Mucosa of descending colon (tissue), 3 donors: ENCODE measurements around the gene GPR156. TPM values are rescaled to one million over a fixed set of nuclear protein-coding genes. Genes with fewer than 3 reads are reported as not detected.
"Not testable (repeated sequence)": the region's sequence is repeated elsewhere in the genome, so short reads cannot be mapped to it uniquely, and the experiment has no call there.

Source experiments
- ATAC-seq: fragments of 200-7000 bp; cut with Tn5 transposase; one replicate; pipeline ENCODE4 v1.9.1; 2020; ENCODE audit warnings: mild to moderate bottlenecking, moderate library complexity
- DNase-seq, 3 donors: peaks; one replicate each; pipeline ENCODE4 v3.0.0-alpha.2; 2020
- H3K36me3 ChIP-seq: fragments of 200-600 bp; one replicate; pipeline ENCODE4 v1.8.0; 2021; ENCODE audit warnings: low read depth, mild to moderate bottlenecking
- H3K4me1 ChIP-seq: fragments of 200-600 bp; one replicate; pipeline ENCODE4 v1.8.0; 2021; ENCODE audit warnings: low read depth, mild to moderate bottlenecking
- H3K4me3 ChIP-seq: fragments of 200-600 bp; one replicate; pipeline ENCODE4 v1.8.0; 2021; ENCODE audit warnings: mild to moderate bottlenecking
- H3K9me3 ChIP-seq: fragments of 200-600 bp; one replicate; pipeline ENCODE4 v1.8.0; 2021; ENCODE audit warnings: mild to moderate bottlenecking
- CTCF ChIP-seq: fragments of 200-600 bp; IDR thresholded peaks from one replicate; pipeline ENCODE4 v1.8.0; 2022; ENCODE audit warnings: antibody characterized with exemption, mild to moderate bottlenecking
- intact Hi-C, 2 donors: fragments of 100-400 bp; cut with DNase I in 1 of 2; cut with micrococcal nuclease in 1 of 2; formaldehyde crosslinking; loops; one replicate each; pipeline versions ENCODE4 v1.11.0 to v1.11.1; 2022; cut with DNase I, micrococcal nuclease
- total RNA-seq, 3 donors: library from RNA; stranded (reverse); fragmentation: NEBNext Ultra II Directional in 2 of 3; extraction: Animal tissue kit (Norgen Biotek cat#: 25700) in 2 of 3; gene quantifications; one replicate each; pipeline versions ENCODE4 v1.2.1 to v1.2.4, GENCODE V29; 2021 to 2023
- donor health status: DM: no; HTN: no; CAD: no; lungs with moderate emphysema.
- donor health status: DM: no; HTN: no; CAD: no.
- donor health status: DM: no; HTN: yes; CAD: no.

The GPR156 gene
- total RNA-seq, 3 donors from 2014 or later: 0.34 to 2.7 TPM; not detected in 1

GRCh38 chr3:120244834-120245225 lies 40.2 kb downstream of the GPR156 start:
- TF ChIP-seq CTCF: no peak
- no peaks in the 10 kb centered on the region for H3K9me3 ChIP-seq
- no peaks in the 10 kb centered on the region for H3K36me3 ChIP-seq
- H3K4me3 ChIP-seq: no peak overlapping the region
- intact Hi-C loops: loop anchor here (5.0 to 10.0 kb wide), 4 partner anchors 170 to 312 kb away; no protein-coding TSS in a partner anchor
- no peaks in the 10 kb centered on the region for H3K4me1 ChIP-seq
- DNase-seq (no peak), ATAC-seq (no peak)

- intact Hi-C loops: loop anchor here (5.0 to 10.0 kb wide), 3 partner anchors 175 to 315 kb away; no protein-coding TSS in a partner anchor
- ATAC-seq (no peak), DNase-seq (no peak)
- no peak overlapping the region for H3K4me3 ChIP-seq
- H3K4me1 ChIP-seq: no peaks in the 10 kb centered on the region
- H3K36me3 ChIP-seq: no peaks in the 10 kb centered on the region
- H3K9me3 ChIP-seq: no peaks in the 10 kb centered on the region
- no peak for TF ChIP-seq CTCF
Measured at GRCh38 chr3:120239644-120240043, 45.4 kb downstream of the GPR156 start.

- H3K9me3 ChIP-seq: no peaks in the 10 kb centered on the region
- DNase-seq (no peak), ATAC-seq (no peak)
- H3K4me3 ChIP-seq: no peak overlapping the region
- no peaks in the 10 kb centered on the region for H3K36me3 ChIP-seq
- TF ChIP-seq CTCF: no peak
- no peaks in the 10 kb centered on the region for H3K4me1 ChIP-seq
- intact Hi-C loops: no loop called here
Measured at GRCh38 chr3:120227710-120228347, 57.2 kb downstream of the GPR156 start.

GRCh38 chr3:120224237-120224636 lies 60.8 kb downstream of the GPR156 start:
- no peak for DNase-seq
- no peak for ATAC-seq
- intact Hi-C loops: no loop called here
- no peaks in the 10 kb centered on the region for H3K4me1 ChIP-seq
- H3K9me3 ChIP-seq: no peaks in the 10 kb centered on the region
- H3K36me3 ChIP-seq: no peaks in the 10 kb centered on the region
- no peak overlapping the region for H3K4me3 ChIP-seq
- TF ChIP-seq CTCF: no peak

- no peak for TF ChIP-seq CTCF
- Histone ChIP-seq H3K4me3 (no peak overlapping the region), H3K9me3 (no peaks in the 10 kb centered on the region), H3K36me3 (no peaks in the 10 kb centered on the region), H3K4me1 (no peaks in the 10 kb centered on the region)
- intact Hi-C loops: no loop called here
- ATAC-seq (no peak), DNase-seq (no peak)
Measured at GRCh38 chr3:120218981-120219380, 66.0 kb downstream of the GPR156 start.

GRCh38 chr3:120216633-120217032 lies 68.4 kb downstream of the GPR156 start:
- H3K4me3 ChIP-seq, intact Hi-C loops, ATAC-seq, H3K36me3 ChIP-seq, DNase-seq, H3K4me1 ChIP-seq, H3K9me3 ChIP-seq: not testable (repeated sequence)
